Body of pancreas (tissue), 4 donors: ENCODE results near the gene RAB40C. TPM values are rescaled to one million over a fixed set of nuclear protein-coding genes. Genes with fewer than 3 reads are reported as not detected.

Experiments used
- ATAC-seq: fragments of 150-250 bp; one replicate; pipeline ENCODE4 v1.9.1; 2016
- DNase-seq, 4 donors: peaks; one replicate each; pipeline ENCODE4 v3.0.0-alpha.2; 2019
- H3K27ac ChIP-seq, 4 donors: fragments of 200-600 bp; sonication (generic); 1 replicate in 3 of 4; 2 replicates in 1 of 4; pipeline versions ENCODE4 v1.5.1 to v1.6.1; 2016 to 2019; ENCODE audit warnings: mild to moderate bottlenecking in 1 of 4, mixed read lengths in 1 of 4, moderate library complexity in 1 of 4
- H3K27me3 ChIP-seq, 2 donors: fragments of 200-600 bp; sonication (generic); one replicate each; pipeline ENCODE4 v1.6.0; 2016; ENCODE audit warnings: mild to moderate bottlenecking in 1 of 2
- H3K36me3 ChIP-seq, 2 donors: fragments of 200-600 bp; sonication (generic); replicated peaks in 1 of 2; 2 replicates each; pipeline ENCODE4 v1.5.1; 2016; ENCODE audit warnings: low read depth in 2 of 2; ENCODE audit not compliant: insufficient read depth in 1 of 2
- H3K4me1 ChIP-seq: fragments of 200-600 bp; sonication (generic); one replicate; pipeline ENCODE4 v1.6.0; 2016
- H3K4me3 ChIP-seq, 2 donors: fragments of 200-600 bp; sonication (generic); 1 replicate in 1 of 2; 2 replicates in 1 of 2; pipeline ENCODE4 v1.5.1; 2016 to 2019
- H3K9me3 ChIP-seq, 3 donors: fragments of 200-600 bp; sonication (generic); 1 replicate in 2 of 3; 2 replicates in 1 of 3; pipeline ENCODE4 v1.5.1; 2016
- CTCF ChIP-seq, 7 experiments: fragments of 450-650 bp in 4 of 7; fragments of 200-600 bp in 3 of 7; sonication (generic) in 3 of 7; IDR thresholded peaks; one replicate each; pipeline ENCODE4 v1.5.1; 2016 to 2019; ENCODE audit warnings: antibody characterized with exemption in 7 of 7
- POLR2A ChIP-seq, 3 donors: fragments of 450-650 bp; IDR thresholded peaks; one replicate each; pipeline ENCODE4 v1.6.1; 2016; ENCODE audit warnings: antibody characterized with exemption in 3 of 3, mild to moderate bottlenecking in 2 of 3
- WGBS, 2 donors: methylation state at CpG; one replicate each; pipeline ENCODE4 v1.1.5; 2017; 5-methylcytosine and 5-hydroxymethylcytosine counted together
- intact Hi-C: fragments of 100-400 bp; cut with DNase I; formaldehyde crosslinking; loops from one replicate; pipeline ENCODE4 v1.15.1; 2023
- total RNA-seq, 2 donors: library from RNA; depleted of rRNA; stranded (reverse); fragments of >200 nt; gene quantifications; one replicate each; pipeline ENCODE4 v1.1.0, GENCODE V29; 2016

RAB40C gene
- total RNA-seq, 2 donors from 2014 or later: 37.2 to 41.0 TPM

- peaks cover 0 to 4% of the 10 kb centered on the region in 2 donors for H3K36me3 ChIP-seq
- no peak overlapping the region for H3K4me3 ChIP-seq
- ATAC-seq (no peak), DNase-seq (no peak)
- no peak overlapping the region for H3K27ac ChIP-seq
- peaks cover 14% of the 10 kb centered on the region for H3K4me1 ChIP-seq
- H3K9me3 ChIP-seq: no peaks in the 10 kb centered on the region
- TF ChIP-seq CTCF (IDR thresholded peaks at IDR 0.05): no peak
- no peak for TF ChIP-seq POLR2A (IDR thresholded peaks at IDR 0.05)
- intact Hi-C loops: no loop called here
- H3K27me3 ChIP-seq: no peaks in the 10 kb centered on the region
- 81% methylated on average over 5 of the region's 5 CpGs for WGBS, 2 donors
Observed at GRCh38 chr16:603933-604332, 14.1 kb downstream of the RAB40C start.

- intact Hi-C loops: no loop called here
- TF ChIP-seq POLR2A (IDR thresholded peaks at IDR 0.05) (no peak), CTCF (IDR thresholded peaks at IDR 0.05) (no peak)
- peaks cover 28% of the 10 kb centered on the region for H3K4me1 ChIP-seq
- no peak for DNase-seq
- no peaks in the 10 kb centered on the region for H3K36me3 ChIP-seq
- 94% methylated on average over 9 to 21 of the region's 22 CpGs for WGBS, 2 donors
- H3K27me3 ChIP-seq: no peaks in the 10 kb centered on the region
- no peak overlapping the region for H3K4me3 ChIP-seq
- no peak overlapping the region for H3K27ac ChIP-seq
- no peaks in the 10 kb centered on the region for H3K9me3 ChIP-seq
- ATAC-seq: no peak
Observed at GRCh38 chr16:606656-607307, 16.9 kb downstream of the RAB40C start.

- Histone ChIP-seq H3K27ac (no peak overlapping the region), H3K9me3 (no peaks in the 10 kb centered on the region), H3K4me1 (peaks cover 25% of the 10 kb centered on the region), H3K27me3 (no peaks in the 10 kb centered on the region), H3K36me3 (no peaks in the 10 kb centered on the region), H3K4me3 (no peak overlapping the region)
- intact Hi-C loops: no loop called here
- 78 to 86% methylated on average over 10 of the region's 10 CpGs for WGBS, 2 donors
- TF ChIP-seq POLR2A (IDR thresholded peaks at IDR 0.05): no peak
- no peak for TF ChIP-seq CTCF (IDR thresholded peaks at IDR 0.05)
- no peak for DNase-seq
- no peak for ATAC-seq
Observed at GRCh38 chr16:608019-608418, 18.2 kb downstream of the RAB40C start.

GRCh38 chr16:609316-609715 is 19.4 kb downstream of the RAB40C start:
- intact Hi-C loops: no loop called here
- Histone ChIP-seq H3K36me3 (no peaks in the 10 kb centered on the region), H3K4me1 (peaks cover 22% of the 10 kb centered on the region), H3K9me3 (no peaks in the 10 kb centered on the region), H3K4me3 (no peak overlapping the region), H3K27me3 (no peaks in the 10 kb centered on the region), H3K27ac (no peak overlapping the region)
- 85 to 88% methylated on average over 13 of the region's 13 CpGs for WGBS, 2 donors
- TF ChIP-seq CTCF (IDR thresholded peaks at IDR 0.05) (no peak), POLR2A (IDR thresholded peaks at IDR 0.05) (no peak)
- ATAC-seq: no peak
- DNase-seq: no peak

GRCh38 chr16:609984-610383 is 20.1 kb downstream of the RAB40C start:
- peaks cover 22% of the 10 kb centered on the region for H3K4me1 ChIP-seq
- intact Hi-C loops: no loop called here
- H3K36me3 ChIP-seq: no peaks in the 10 kb centered on the region
- 81 to 88% methylated on average over 6 to 14 of the region's 14 CpGs for WGBS, 2 donors
- no peaks in the 10 kb centered on the region for H3K27me3 ChIP-seq
- H3K27ac ChIP-seq: peak overlapping the region in 2 of 4 donors; percentile 3 to 41
- H3K4me3 ChIP-seq: no peak overlapping the region
- TF ChIP-seq CTCF (IDR thresholded peaks at IDR 0.05): no peak
- no peak for TF ChIP-seq POLR2A (IDR thresholded peaks at IDR 0.05)
- no peaks in the 10 kb centered on the region for H3K9me3 ChIP-seq
- DNase-seq (no peak), ATAC-seq (no peak)
